Astrocyte (in vitro differentiated cells and primary cell): ENCODE data around the gene ATXN10.

ENCODE experiments used
- EZH2 ChIP-seq: IDR thresholded peaks from 2 replicates; pipeline ENCODE4 v1.6.1; 2012; ENCODE audit warnings: mild to moderate bottlenecking, low read length, inconsistent platforms; ENCODE audit not compliant: insufficient read depth
- TF ChIP-seq, protein P1 (sequence below): IDR thresholded peaks from 2 replicates; pipeline ENCODE4 v1.5.1; 2011; ENCODE audit warnings: low read depth, mild to moderate bottlenecking, inconsistent platforms, low read length, moderate library complexity; ENCODE audit not compliant: insufficient read depth

DNA sequence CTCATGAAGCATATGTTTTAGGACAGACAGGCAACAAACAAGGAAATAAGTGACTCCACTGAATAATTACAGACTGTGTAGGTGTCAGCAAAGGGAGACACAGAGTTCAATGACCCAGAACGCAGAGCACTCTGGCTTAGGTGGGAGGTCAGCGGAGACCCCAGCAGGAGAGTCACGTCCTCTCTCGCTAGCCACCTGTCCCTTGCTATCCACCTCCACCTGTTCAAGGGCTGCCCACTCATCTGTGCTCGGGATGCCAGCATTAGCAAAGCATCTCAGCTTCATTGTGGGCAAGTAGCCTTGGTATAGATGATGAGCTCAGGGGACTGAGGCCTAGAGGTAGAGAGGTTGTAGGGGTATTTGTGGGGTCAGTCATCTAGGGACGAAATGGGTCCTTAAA is 21.8 kb upstream of the ATXN10 start:
- TF ChIP-seq, protein P1, sequence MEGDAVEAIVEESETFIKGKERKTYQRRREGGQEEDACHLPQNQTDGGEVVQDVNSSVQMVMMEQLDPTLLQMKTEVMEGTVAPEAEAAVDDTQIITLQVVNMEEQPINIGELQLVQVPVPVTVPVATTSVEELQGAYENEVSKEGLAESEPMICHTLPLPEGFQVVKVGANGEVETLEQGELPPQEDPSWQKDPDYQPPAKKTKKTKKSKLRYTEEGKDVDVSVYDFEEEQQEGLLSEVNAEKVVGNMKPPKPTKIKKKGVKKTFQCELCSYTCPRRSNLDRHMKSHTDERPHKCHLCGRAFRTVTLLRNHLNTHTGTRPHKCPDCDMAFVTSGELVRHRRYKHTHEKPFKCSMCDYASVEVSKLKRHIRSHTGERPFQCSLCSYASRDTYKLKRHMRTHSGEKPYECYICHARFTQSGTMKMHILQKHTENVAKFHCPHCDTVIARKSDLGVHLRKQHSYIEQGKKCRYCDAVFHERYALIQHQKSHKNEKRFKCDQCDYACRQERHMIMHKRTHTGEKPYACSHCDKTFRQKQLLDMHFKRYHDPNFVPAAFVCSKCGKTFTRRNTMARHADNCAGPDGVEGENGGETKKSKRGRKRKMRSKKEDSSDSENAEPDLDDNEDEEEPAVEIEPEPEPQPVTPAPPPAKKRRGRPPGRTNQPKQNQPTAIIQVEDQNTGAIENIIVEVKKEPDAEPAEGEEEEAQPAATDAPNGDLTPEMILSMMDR, result no peak
- TF ChIP-seq EZH2, result no peak
